Endothelial cell of umbilical vein (primary cell): ENCODE results near the gene M1AP.

Experiments
- CTCF ChIP-seq, 2 donors: IDR thresholded peaks; 1 replicate in 1 of 2; 2 replicates in 1 of 2; pipeline ENCODE4 v1.5.1; 2011; ENCODE audit warnings: low read length in 2 of 2, mild to moderate bottlenecking in 2 of 2, moderate library complexity in 2 of 2, control low read depth in 1 of 2, inconsistent platforms in 1 of 2, low read depth in 1 of 2; ENCODE audit not compliant: insufficient read depth in 1 of 2; ENCODE audit errors: extremely low read depth in 1 of 2
- EZH2 ChIP-seq: IDR thresholded peaks from 2 replicates; pipeline ENCODE4 v1.6.1; 2012; ENCODE audit warnings: borderline replicate concordance, low read depth, mild to moderate bottlenecking, moderate library complexity, low read length, inconsistent platforms; ENCODE audit not compliant: severe bottlenecking
- JUN ChIP-seq: IDR thresholded peaks from 2 replicates; pipeline ENCODE4 v1.6.1; 2011; ENCODE audit warnings: borderline replicate concordance, low read depth; ENCODE audit not compliant: insufficient read length, insufficient read depth
- MAX ChIP-seq: IDR thresholded peaks from 2 replicates; pipeline ENCODE4 v1.6.1; 2011; ENCODE audit not compliant: insufficient read depth, insufficient read length
- POLR2A ChIP-seq: IDR thresholded peaks from 2 replicates; pipeline ENCODE4 v1.6.1; 2012; ENCODE audit warnings: low read depth, mild to moderate bottlenecking, control low read depth, low read length
- POLR2AphosphoS5 ChIP-seq: IDR thresholded peaks from 2 replicates; pipeline ENCODE4 v1.6.1; 2012; ENCODE audit warnings: low read depth, mild to moderate bottlenecking, control low read depth, low read length, moderate library complexity; ENCODE audit not compliant: insufficient read depth

GRCh38 chr2:74682501-74682900 is 34.4 kb upstream of the M1AP start:
- TF ChIP-seq CTCF (IDR thresholded peaks at IDR 0.05; ENCODE audit: extremely low read depth in 1 of 2, insufficient read depth in 1 of 2, low read depth in 1 of 2, low read length in 2 of 2) (no peak), POLR2A (no peak), POLR2AphosphoS5 (no peak), MAX (no peak), EZH2 (no peak), JUN (no peak)
